Measurements from ENCODE around the gene SLC35G6.

DNA sequence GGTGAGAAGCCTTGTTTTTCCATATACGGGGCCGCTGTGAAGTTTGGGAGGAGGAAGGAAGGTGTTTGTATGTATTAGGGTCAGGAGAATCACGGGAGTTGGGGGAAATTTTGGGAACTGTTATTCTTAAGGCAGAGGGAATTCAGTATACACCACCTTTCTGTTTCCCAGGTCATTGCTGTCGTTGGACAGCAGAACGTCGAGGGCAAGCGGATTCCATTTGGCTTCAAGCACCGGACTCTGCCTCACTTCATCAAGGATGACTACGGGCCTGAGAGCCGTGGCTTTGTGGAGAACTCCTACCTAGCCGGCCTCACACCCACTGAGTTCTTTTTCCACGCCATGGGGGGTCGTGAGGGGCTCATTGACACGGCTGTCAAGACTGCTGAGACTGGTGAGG lies 20.5 kb downstream of the SLC35G6 start:
- TF ChIP-seq, protein P1, sequence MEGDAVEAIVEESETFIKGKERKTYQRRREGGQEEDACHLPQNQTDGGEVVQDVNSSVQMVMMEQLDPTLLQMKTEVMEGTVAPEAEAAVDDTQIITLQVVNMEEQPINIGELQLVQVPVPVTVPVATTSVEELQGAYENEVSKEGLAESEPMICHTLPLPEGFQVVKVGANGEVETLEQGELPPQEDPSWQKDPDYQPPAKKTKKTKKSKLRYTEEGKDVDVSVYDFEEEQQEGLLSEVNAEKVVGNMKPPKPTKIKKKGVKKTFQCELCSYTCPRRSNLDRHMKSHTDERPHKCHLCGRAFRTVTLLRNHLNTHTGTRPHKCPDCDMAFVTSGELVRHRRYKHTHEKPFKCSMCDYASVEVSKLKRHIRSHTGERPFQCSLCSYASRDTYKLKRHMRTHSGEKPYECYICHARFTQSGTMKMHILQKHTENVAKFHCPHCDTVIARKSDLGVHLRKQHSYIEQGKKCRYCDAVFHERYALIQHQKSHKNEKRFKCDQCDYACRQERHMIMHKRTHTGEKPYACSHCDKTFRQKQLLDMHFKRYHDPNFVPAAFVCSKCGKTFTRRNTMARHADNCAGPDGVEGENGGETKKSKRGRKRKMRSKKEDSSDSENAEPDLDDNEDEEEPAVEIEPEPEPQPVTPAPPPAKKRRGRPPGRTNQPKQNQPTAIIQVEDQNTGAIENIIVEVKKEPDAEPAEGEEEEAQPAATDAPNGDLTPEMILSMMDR (conservative IDR thresholded peaks at IDR 0.05; ENCODE audit: low read depth, low read length), result no peak
- no peak for TF ChIP-seq EZH2 (IDR thresholded peaks at IDR 0.05; ENCODE audit: low read length, unreplicated experiment)
